Karpas-422 (cell line): ENCODE measurements around the gene KRTAP2-4. TPM values are rescaled to one million over a fixed set of nuclear protein-coding genes. Genes with fewer than 3 reads are reported as not detected.
"Not testable (repeated sequence)": the region's sequence is repeated elsewhere in the genome, so short reads cannot be mapped to it uniquely, and the experiment has no call there.

ENCODE experiments used
- DNase-seq: peaks from one replicate; pipeline ENCODE4 v3.0.0-alpha.2; 2015
- H2AFZ ChIP-seq: fragments of 200-600 bp; sonication (generic); 2 replicates; pipeline ENCODE4 v1.6.1; 2014; ENCODE audit warnings: antibody characterized with exemption, low read length, mixed read lengths
- H3K27ac ChIP-seq: fragments of 200-600 bp; sonication (generic); 2 replicates; pipeline ENCODE4 v1.5.1; 2014; ENCODE audit warnings: mild to moderate bottlenecking, low read length, moderate library complexity
- H3K27me3 ChIP-seq: fragments of 200-600 bp; sonication (generic); 2 replicates; pipeline ENCODE4 v1.6.1; 2014; ENCODE audit warnings: low read length, mixed read lengths
- H3K36me3 ChIP-seq: fragments of 200-600 bp; sonication (generic); 2 replicates; pipeline ENCODE4 v1.6.1; 2014; ENCODE audit warnings: low read length, mixed read lengths; ENCODE audit not compliant: insufficient read depth
- H3K4me1 ChIP-seq: fragments of 200-600 bp; sonication (generic); 2 replicates; pipeline ENCODE4 v1.6.1; 2014; ENCODE audit warnings: mild to moderate bottlenecking, low read length, mixed read lengths
- H3K4me2 ChIP-seq: fragments of 200-600 bp; sonication (generic); 2 replicates; pipeline ENCODE4 v1.6.1; 2014; ENCODE audit warnings: low read length, low read depth, mild to moderate bottlenecking; ENCODE audit not compliant: poor library complexity, severe bottlenecking
- H3K4me3 ChIP-seq: fragments of 200-600 bp; sonication (generic); 2 replicates; pipeline ENCODE4 v1.5.1; 2014; ENCODE audit warnings: mild to moderate bottlenecking, antibody characterized with exemption, low read length, mixed read lengths
- H3K79me2 ChIP-seq: fragments of 200-600 bp; sonication (generic); 2 replicates; pipeline ENCODE4 v1.6.1; 2014; ENCODE audit warnings: mild to moderate bottlenecking, low read length, mixed read lengths
- H3K9ac ChIP-seq: fragments of 200-600 bp; sonication (generic); 2 replicates; pipeline ENCODE4 v1.6.0; 2014; ENCODE audit warnings: low read length
- H3K9me2 ChIP-seq: fragments of 200-600 bp; sonication (generic), shearing (Covaris generic); replicated peaks from 2 replicates; pipeline ENCODE4 v1.6.0; 2014; ENCODE audit warnings: mild to moderate bottlenecking, low read length, moderate library complexity; ENCODE audit not compliant: insufficient read depth
- H3K9me3 ChIP-seq: fragments of 300-700, 200-600 bp; sonication (generic); 2 replicates; pipeline ENCODE4 v1.6.1; 2014; ENCODE audit warnings: low read length, mixed read lengths
- H4K20me1 ChIP-seq: fragments of 200-600 bp; sonication (generic); 2 replicates; pipeline ENCODE4 v1.6.1; 2014; ENCODE audit warnings: mild to moderate bottlenecking, antibody characterized with exemption, low read length, low read depth; ENCODE audit not compliant: insufficient read depth
- total RNA-seq: library from RNA; depleted of rRNA; stranded (reverse); fragments of >200 nt; shearing (Covaris generic); gene quantifications from 2 replicates; pipeline ENCODE4 v1.2.3, GENCODE V29; 2014; ENCODE audit warnings: low replicate concordance

Gene KRTAP2-4
- total RNA-seq, 1 experiment from 2014 or later, result not detected

DNA sequence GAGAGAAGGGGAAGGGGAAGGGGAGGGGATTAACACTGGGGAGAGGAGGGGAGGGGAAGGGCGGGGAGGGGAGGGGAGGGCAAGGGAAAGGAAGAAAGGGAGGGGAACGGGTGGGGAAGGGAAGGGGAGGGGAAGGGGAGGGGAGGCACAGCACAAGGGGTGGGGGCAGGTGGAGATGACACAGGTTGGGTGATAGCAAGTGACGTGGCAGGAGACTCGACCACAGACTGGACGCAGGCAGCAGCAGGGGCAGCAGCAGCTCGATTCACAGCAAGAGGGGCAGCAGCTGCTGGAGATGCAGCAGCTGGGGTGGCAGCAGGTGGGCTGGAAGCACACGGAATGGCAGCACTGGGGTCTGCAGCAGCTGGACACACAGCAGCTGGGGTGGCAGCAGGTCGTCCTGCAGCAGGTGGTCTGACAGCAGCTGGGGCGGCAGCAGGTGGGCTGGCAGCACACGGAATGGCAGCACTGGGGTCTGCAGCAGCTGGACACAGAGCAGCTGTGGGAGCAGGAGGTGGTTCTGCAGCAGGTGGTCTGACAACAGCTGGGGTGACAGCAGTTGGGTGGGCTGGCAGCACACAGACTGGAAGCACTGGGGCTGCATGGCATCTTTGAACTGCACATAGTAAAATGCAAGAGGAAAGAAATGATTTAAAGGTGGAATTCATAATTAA is 36.0 kb upstream of the KRTAP2-4 start, which contains the start of gene KRTAP4-16:
Gene KRTAP4-16, minus strand, starts transcription at position 624 of the 674 bp plus-strand sequence. Its CDS starts 0 bp downstream, at position 624.
- no peak within 1 kb of the TSS for H3K4me3 ChIP-seq
- H3K9me2 ChIP-seq, result no peaks in the 10 kb centered on the region
- no peak for DNase-seq
- H2AFZ ChIP-seq, result no peak within 1 kb of the TSS
- no peaks in the 10 kb centered on the region for H3K4me1 ChIP-seq
- no peak within 1 kb of the TSS for H3K4me2 ChIP-seq
- H3K79me2 ChIP-seq, result no peaks in the 10 kb centered on the region
- no peak within 1 kb of the TSS for H3K9ac ChIP-seq
- H3K27ac ChIP-seq, result no peak within 1 kb of the TSS
- H3K27me3 ChIP-seq, result no peaks in the 10 kb centered on the region
- no peaks in the 10 kb centered on the region for H3K9me3 ChIP-seq
- H3K36me3 ChIP-seq, result no peaks in the 10 kb centered on the region
- no peaks in the 10 kb centered on the region for H4K20me1 ChIP-seq

GRCh38 chr17:41099682-41100480 is 34.2 kb upstream of the KRTAP2-4 start:
- not testable (repeated sequence) for H3K36me3 ChIP-seq, H4K20me1 ChIP-seq, H3K4me1 ChIP-seq, H3K9ac ChIP-seq, H3K9me3 ChIP-seq, DNase-seq, H3K4me3 ChIP-seq, H3K27ac ChIP-seq, H2AFZ ChIP-seq, H3K4me2 ChIP-seq, H3K79me2 ChIP-seq, H3K27me3 ChIP-seq, H3K9me2 ChIP-seq

DNA sequence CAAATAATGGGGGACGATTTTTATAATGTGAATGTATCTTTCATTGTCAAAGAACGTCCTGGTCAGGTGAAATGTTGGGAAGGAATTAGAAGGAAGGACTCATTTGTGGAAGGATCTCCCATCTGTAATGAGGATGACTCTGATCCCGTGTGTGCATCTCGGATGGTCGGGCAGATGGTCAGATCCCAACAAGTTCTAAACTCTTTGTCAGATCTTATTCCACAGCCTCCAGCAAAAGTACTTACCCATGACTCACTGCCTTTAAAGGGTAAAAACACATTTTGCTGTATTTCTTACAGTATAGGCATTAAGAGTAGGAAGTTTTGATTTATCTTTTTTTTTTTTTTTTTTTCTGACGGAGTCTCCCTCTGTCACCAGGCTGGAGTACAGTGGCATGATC is 32.8 kb upstream of the KRTAP2-4 start:
- Histone ChIP-seq H3K4me2 (no peak overlapping the region), H3K9ac (no peak overlapping the region), H3K9me3 (no peaks in the 10 kb centered on the region), H3K9me2 (no peaks in the 10 kb centered on the region), H4K20me1 (no peaks in the 10 kb centered on the region), H3K4me1 (no peaks in the 10 kb centered on the region), H3K27me3 (no peaks in the 10 kb centered on the region), H2AFZ (no peak overlapping the region), H3K27ac (no peak overlapping the region), H3K4me3 (no peak overlapping the region), H3K36me3 (no peaks in the 10 kb centered on the region), H3K79me2 (no peaks in the 10 kb centered on the region)
- DNase-seq, result no peak

- no peaks in the 10 kb centered on the region for H4K20me1 ChIP-seq
- H3K4me2 ChIP-seq, result no peak within 1 kb of the TSS
- H2AFZ ChIP-seq, result no peak within 1 kb of the TSS
- no peak for DNase-seq
- H3K4me1 ChIP-seq, result no peaks in the 10 kb centered on the region
- no peaks in the 10 kb centered on the region for H3K27me3 ChIP-seq
- no peak within 1 kb of the TSS for H3K27ac ChIP-seq
- H3K9ac ChIP-seq, result no peak within 1 kb of the TSS
- no peak within 1 kb of the TSS for H3K4me3 ChIP-seq
- H3K79me2 ChIP-seq, result no peaks in the 10 kb centered on the region
- H3K9me3 ChIP-seq, result no peaks in the 10 kb centered on the region
- no peaks in the 10 kb centered on the region for H3K36me3 ChIP-seq
- H3K9me2 ChIP-seq, result no peaks in the 10 kb centered on the region
Measured at GRCh38 chr17:41098042-41098441, 32.4 kb upstream of the KRTAP2-4 start, which contains the start of gene KRTAP4-8. Gene KRTAP4-8, minus strand, starts transcription at chr17:41098142. Its CDS starts 58 bp downstream, at chr17:41098084.

GRCh38 chr17:41096055-41096454 is 30.4 kb upstream of the KRTAP2-4 start:
- Histone ChIP-seq H3K79me2 (no peaks in the 10 kb centered on the region), H3K4me1 (no peaks in the 10 kb centered on the region), H2AFZ (no peak overlapping the region), H3K9me3 (no peaks in the 10 kb centered on the region), H3K27ac (no peak overlapping the region), H3K9ac (no peak overlapping the region), H4K20me1 (no peaks in the 10 kb centered on the region), H3K27me3 (no peaks in the 10 kb centered on the region), H3K4me2 (no peak overlapping the region), H3K9me2 (no peaks in the 10 kb centered on the region), H3K36me3 (no peaks in the 10 kb centered on the region), H3K4me3 (no peak overlapping the region)
- no peak for DNase-seq

DNA sequence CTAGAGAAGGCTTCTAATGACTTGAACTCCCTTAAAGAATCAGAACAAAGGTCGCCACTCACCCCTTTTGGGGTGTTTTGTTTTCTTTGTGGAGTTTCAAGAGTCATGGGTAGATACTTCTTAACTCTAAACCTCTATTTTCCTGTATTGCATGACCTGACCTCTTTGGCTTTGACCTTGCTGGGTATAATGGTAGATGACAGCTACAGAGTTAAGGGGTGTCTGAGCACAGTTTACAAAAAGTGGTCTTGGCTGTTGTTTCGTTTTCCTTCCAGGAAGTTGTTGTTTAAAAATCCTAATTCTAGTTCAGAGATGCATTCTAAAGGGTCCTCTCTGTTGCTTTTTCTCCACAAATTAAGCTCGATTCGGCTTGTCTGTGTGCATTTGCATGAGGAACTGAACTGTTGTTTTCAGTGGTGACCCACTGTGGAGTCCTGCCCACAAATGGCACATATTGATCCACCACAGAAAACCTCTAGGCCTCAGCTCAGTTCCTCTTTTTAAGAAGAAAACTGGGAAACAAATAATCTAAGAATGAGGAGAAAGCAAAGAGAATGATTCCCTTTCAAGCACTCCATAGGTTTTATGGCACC is 23.2 kb upstream of the KRTAP2-4 start:
- not testable (repeated sequence) for H3K9me3 ChIP-seq, H3K4me3 ChIP-seq, DNase-seq, H3K9me2 ChIP-seq, H3K79me2 ChIP-seq, H4K20me1 ChIP-seq, H3K4me1 ChIP-seq, H2AFZ ChIP-seq, H3K9ac ChIP-seq, H3K36me3 ChIP-seq, H3K27me3 ChIP-seq, H3K27ac ChIP-seq, H3K4me2 ChIP-seq

- not testable (repeated sequence) for H3K27me3 ChIP-seq, H3K9ac ChIP-seq, H3K27ac ChIP-seq, H4K20me1 ChIP-seq, H3K9me2 ChIP-seq, H3K9me3 ChIP-seq, H3K4me3 ChIP-seq, H3K79me2 ChIP-seq, H2AFZ ChIP-seq, H3K4me1 ChIP-seq, DNase-seq, H3K4me2 ChIP-seq, H3K36me3 ChIP-seq
Measured at GRCh38 chr17:41084100-41084856, 18.6 kb upstream of the KRTAP2-4 start, which contains the start of gene KRTAP4-7. Gene KRTAP4-7, plus strand, starts transcription at chr17:41084150. Its CDS starts 57 bp downstream, at chr17:41084207.

DNA sequence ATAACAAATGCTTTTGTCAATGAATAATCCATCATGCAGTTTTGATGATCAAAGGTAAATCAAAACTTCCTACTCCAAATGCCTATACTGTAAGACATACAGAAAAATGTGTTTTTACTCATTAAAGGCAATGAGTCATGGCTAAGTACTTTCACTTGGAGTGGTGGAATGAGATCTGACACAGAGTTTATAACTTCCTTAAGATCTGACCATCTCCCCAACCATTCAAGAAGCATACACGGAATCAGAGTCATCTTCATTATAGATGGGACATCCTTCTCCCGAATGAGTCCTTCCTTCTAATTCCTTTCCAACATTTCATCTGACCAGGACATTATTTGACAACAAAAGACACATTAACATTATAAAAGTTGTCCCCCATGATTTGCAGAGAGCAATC is 17.7 kb upstream of the KRTAP2-4 start:
- DNase-seq, H3K4me2 ChIP-seq, H3K9me2 ChIP-seq, H3K27ac ChIP-seq, H3K36me3 ChIP-seq, H2AFZ ChIP-seq, H3K9me3 ChIP-seq, H3K9ac ChIP-seq, H3K27me3 ChIP-seq, H3K79me2 ChIP-seq, H4K20me1 ChIP-seq, H3K4me1 ChIP-seq, H3K4me3 ChIP-seq: not testable (repeated sequence)
